Urinary bladder (tissue), 4 donors: ENCODE measurements around the gene CUZD1. TPM values are rescaled to one million over a fixed set of nuclear protein-coding genes. Genes with fewer than 3 reads are reported as not detected.
A peak's percentile ranks its signal among the peaks of the same experiment; 100 is the strongest.
"Not testable (repeated sequence)": the region's sequence is repeated elsewhere in the genome, so short reads cannot be mapped to it uniquely, and the experiment has no call there.

Experiments used
- DNase-seq: peaks from one replicate; pipeline ENCODE4 v3.0.0-alpha.2; 2015; ENCODE audit errors: extremely low spot score
- H3K27ac ChIP-seq: one replicate; pipeline ENCODE4 v1.5.1; 2013; ENCODE audit warnings: low read depth, mild to moderate bottlenecking, moderate library complexity
- H3K36me3 ChIP-seq: one replicate; pipeline ENCODE4 v1.6.1; 2013; ENCODE audit warnings: mild to moderate bottlenecking, moderate library complexity; ENCODE audit not compliant: insufficient read depth
- H3K4me1 ChIP-seq: one replicate; pipeline ENCODE4 v1.6.1; 2013; ENCODE audit warnings: mild to moderate bottlenecking, moderate library complexity; ENCODE audit not compliant: insufficient read depth
- H3K4me3 ChIP-seq: one replicate; pipeline ENCODE4 v1.5.1; 2013; ENCODE audit warnings: low read depth, low read length
- WGBS: extraction: QIAGEN DNeasy Blood & Tissue Kit; methylation state at CpG from one replicate; pipeline ENCODE4 v1.1.7; 2013; 5-methylcytosine and 5-hydroxymethylcytosine counted together
- polyA plus RNA-seq: library from polyadenylated mRNA; stranded (reverse); fragments of 200-250 nt; gene quantifications from one replicate; pipeline ENCODE4 v1.2.3, GENCODE V29; 2013
- total RNA-seq: library from RNA; depleted of rRNA; stranded (reverse); fragments of >200 nt; gene quantifications from one replicate; pipeline ENCODE4 v1.2.3, GENCODE V29; 2014
- donor health status: healthy with polysubstance abuse.
- donor health status: healthy.

The CUZD1 gene
- 0.63 TPM for total RNA-seq
- polyA plus RNA-seq: 0.56 TPM

- no peak within 1 kb of the TSS for H3K4me3 ChIP-seq
- WGBS: 50% methylated on average over 5 of the region's 5 CpGs
- H3K4me1 ChIP-seq: no peaks in the 10 kb centered on the region
- no peak within 1 kb of the TSS for H3K27ac ChIP-seq
- H3K36me3 ChIP-seq: no peaks in the 10 kb centered on the region
- no peak for DNase-seq
Measured at GRCh38 chr10:122845783-122846332, at the start of gene CUZD1. Gene CUZD1, minus strand, starts transcription at chr10:122845857. Its CDS starts 14 bp downstream, at chr10:122845843.

- WGBS: 80% methylated on average over 5 of the region's 5 CpGs
- Histone ChIP-seq H3K36me3 (no peaks in the 10 kb centered on the region), H3K27ac (no peak overlapping the region), H3K4me1 (no peaks in the 10 kb centered on the region), H3K4me3 (no peak overlapping the region)
- DNase-seq: no peak
Measured at GRCh38 chr10:122894261-122894944, 48.7 kb upstream of the CUZD1 start.

GRCh38 chr10:122884166-122884565 is 38.5 kb upstream of the CUZD1 start:
- no peak for DNase-seq
- Histone ChIP-seq H3K4me3 (no peak overlapping the region), H3K4me1 (peaks cover 2% of the 10 kb centered on the region), H3K27ac (no peak overlapping the region), H3K36me3 (no peaks in the 10 kb centered on the region)
- 93% methylated on average over 1 of the region's 1 CpG for WGBS

- H3K4me1 ChIP-seq: peaks cover 2% of the 10 kb centered on the region
- DNase-seq: no peak
- H3K27ac ChIP-seq: no peak overlapping the region
- H3K4me3 ChIP-seq: no peak overlapping the region
- H3K36me3 ChIP-seq: no peaks in the 10 kb centered on the region
Measured at GRCh38 chr10:122882766-122883165, 37.1 kb upstream of the CUZD1 start.

GRCh38 chr10:122879339-122880273 is 33.9 kb upstream of the CUZD1 start, which contains the start of gene FAM24B:
Gene FAM24B, minus strand, starts transcription at chr10:122879581. Its CDS starts 29,066 bp downstream, at chr10:122850515.
- Histone ChIP-seq H3K36me3 (no peaks in the 10 kb centered on the region), H3K27ac (no peak within 1 kb of the TSS), H3K4me1 (peaks cover 2% of the 10 kb centered on the region), H3K4me3 (peak within 1 kb of the TSS; percentile 48)
- DNase-seq: peak; percentile 96
- WGBS: 4% methylated on average over 95 of the region's 95 CpGs

GRCh38 chr10:122878799-122879338 is 33.2 kb upstream of the CUZD1 start:
- no peak for DNase-seq
- Histone ChIP-seq H3K4me1 (peaks cover 2% of the 10 kb centered on the region), H3K4me3 (peak overlapping the region; percentile 48), H3K36me3 (no peaks in the 10 kb centered on the region), H3K27ac (no peak overlapping the region)
- 58% methylated on average over 14 of the region's 14 CpGs for WGBS

GRCh38 chr10:122877264-122877663 is 31.6 kb upstream of the CUZD1 start:
- no peak for DNase-seq
- H3K4me3 ChIP-seq: no peak overlapping the region
- H3K27ac ChIP-seq: no peak overlapping the region
- H3K4me1 ChIP-seq: peaks cover 2% of the 10 kb centered on the region
- H3K36me3 ChIP-seq: no peaks in the 10 kb centered on the region
- 71% methylated on average over 1 of the region's 1 CpG for WGBS

- H3K4me1 ChIP-seq: peaks cover 2% of the 10 kb centered on the region
- no peaks in the 10 kb centered on the region for H3K36me3 ChIP-seq
- no peak overlapping the region for H3K27ac ChIP-seq
- no peak for DNase-seq
- WGBS: 82% methylated on average over 1 of the region's 1 CpG
- H3K4me3 ChIP-seq: no peak overlapping the region
Measured at GRCh38 chr10:122876467-122876855, 30.8 kb upstream of the CUZD1 start.

- no peak for DNase-seq
Measured at GRCh38 chr10:122875843-122876466, 30.3 kb upstream of the CUZD1 start.

GRCh38 chr10:122871947-122872346 is 26.3 kb upstream of the CUZD1 start:
- DNase-seq, H3K4me3 ChIP-seq, H3K4me1 ChIP-seq, H3K36me3 ChIP-seq, H3K27ac ChIP-seq: not testable (repeated sequence)
- WGBS: 91% methylated on average over 1 of the region's 2 CpGs

More at GRCh38 chr10:122875843-122876466, 30.3 kb upstream of the CUZD1 start:
- 40% methylated on average over 6 of the region's 6 CpGs for WGBS
- H3K4me1 ChIP-seq: peaks cover 2% of the 10 kb centered on the region
- H3K27ac ChIP-seq: no peak overlapping the region
- no peak overlapping the region for H3K4me3 ChIP-seq
- no peaks in the 10 kb centered on the region for H3K36me3 ChIP-seq

GRCh38 chr10:122868768-122869167 is 23.1 kb upstream of the CUZD1 start:
- not testable (repeated sequence) for H3K4me3 ChIP-seq, H3K4me1 ChIP-seq, DNase-seq, H3K36me3 ChIP-seq, H3K27ac ChIP-seq
- WGBS: 91% methylated on average over 1 of the region's 2 CpGs

GRCh38 chr10:122866757-122867482 is 21.3 kb upstream of the CUZD1 start:
- not testable (repeated sequence) for H3K4me1 ChIP-seq, H3K36me3 ChIP-seq, DNase-seq, H3K4me3 ChIP-seq, H3K27ac ChIP-seq
- WGBS: 86% methylated on average over 3 of the region's 3 CpGs
